GM23338 (cell line): ENCODE results near the gene ULBP2. TPM values are rescaled to one million over a fixed set of nuclear protein-coding genes. Genes with fewer than 3 reads are reported as not detected.

Source experiments
- EZH2 ChIP-seq: fragments of 200-600 bp; sonication (generic); IDR thresholded peaks from one replicate; pipeline ENCODE4 v1.8.0; 2017; ENCODE audit warnings: antibody characterized with exemption, mild to moderate bottlenecking, low read depth; ENCODE audit not compliant: unreplicated experiment
- NANOG ChIP-seq: IDR thresholded peaks from 2 replicates; pipeline ENCODE4 v1.6.1; 2016; ENCODE audit warnings: antibody characterized with exemption, borderline replicate concordance
- ZNF114 ChIP-seq: fragments of 250-450 bp; sonication (Bioruptor Pico); IDR thresholded peaks from 2 replicates; pipeline ENCODE4 v1.5.0; 2020; ENCODE audit warnings: mild to moderate bottlenecking, moderate library complexity
- ZNF331 ChIP-seq: fragments of 250-450 bp; sonication (Bioruptor Pico); IDR thresholded peaks from 2 replicates; pipeline ENCODE4 v1.5.0; 2020; ENCODE audit warnings: low read depth, mild to moderate bottlenecking, moderate library complexity
- polyA plus RNA-seq: library from polyadenylated mRNA; unstranded; fragments of >200 nt; fragmentation: Nextera tagmentation; extraction: Ambion mirVana; gene quantifications from 2 replicates; pipeline ENCODE4 v1.2.1, GENCODE V29; 2016
- total RNA-seq: library from RNA; depleted of rRNA; stranded (reverse); fragments of >200 nt; shearing (Covaris generic); gene quantifications from 2 replicates; pipeline ENCODE4 v1.2.3, GENCODE V29; 2014
- TF ChIP-seq, protein P1 (sequence below): fragments of 250-450 bp; sonication (Bioruptor Pico); IDR thresholded peaks from 2 replicates; pipeline ENCODE4 v1.5.0; 2020; ENCODE audit warnings: mild to moderate bottlenecking, moderate library complexity
- TF ChIP-seq, protein P2 (sequence below), 2 experiments: fragments of 200-600 bp in 1 of 2; sonication (generic) in 1 of 2; conservative IDR thresholded peaks; 2 replicates each; pipeline versions ENCODE4 v1.5.1 to v1.6.1; 2016 to 2017; ENCODE audit warnings: antibody characterized with exemption in 2 of 2, low read depth in 2 of 2, mild to moderate bottlenecking in 2 of 2, moderate library complexity in 1 of 2
- TF ChIP-seq, protein P3 (sequence below): IDR thresholded peaks from 2 replicates; pipeline ENCODE4 v1.6.1; 2016; ENCODE audit warnings: antibody characterized with exemption

The ULBP2 gene
- total and polyA plus RNA-seq, 2 experiments from 2014 or later, result not detected

DNA sequence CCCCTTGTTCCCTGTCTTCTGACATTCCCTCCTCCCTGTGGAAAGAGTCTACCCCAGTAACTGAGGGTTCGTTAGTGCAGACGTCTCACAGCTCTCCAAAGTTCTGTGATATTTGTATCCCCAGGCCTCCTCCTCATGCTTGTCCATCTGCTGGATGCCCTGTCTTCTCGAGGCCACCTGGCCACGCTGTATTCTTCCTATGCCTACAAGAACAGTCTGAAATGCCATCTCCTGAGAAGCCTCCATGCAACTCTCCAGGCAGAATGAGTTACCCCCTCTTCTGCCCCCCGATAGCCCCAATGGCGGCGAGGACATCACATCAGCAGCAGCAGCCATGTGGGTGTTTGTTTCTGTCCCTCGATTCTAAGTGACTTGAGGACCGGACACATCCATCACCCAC, 9.3 kb downstream of the ULBP2 start (continued):
- TF ChIP-seq, protein P1, sequence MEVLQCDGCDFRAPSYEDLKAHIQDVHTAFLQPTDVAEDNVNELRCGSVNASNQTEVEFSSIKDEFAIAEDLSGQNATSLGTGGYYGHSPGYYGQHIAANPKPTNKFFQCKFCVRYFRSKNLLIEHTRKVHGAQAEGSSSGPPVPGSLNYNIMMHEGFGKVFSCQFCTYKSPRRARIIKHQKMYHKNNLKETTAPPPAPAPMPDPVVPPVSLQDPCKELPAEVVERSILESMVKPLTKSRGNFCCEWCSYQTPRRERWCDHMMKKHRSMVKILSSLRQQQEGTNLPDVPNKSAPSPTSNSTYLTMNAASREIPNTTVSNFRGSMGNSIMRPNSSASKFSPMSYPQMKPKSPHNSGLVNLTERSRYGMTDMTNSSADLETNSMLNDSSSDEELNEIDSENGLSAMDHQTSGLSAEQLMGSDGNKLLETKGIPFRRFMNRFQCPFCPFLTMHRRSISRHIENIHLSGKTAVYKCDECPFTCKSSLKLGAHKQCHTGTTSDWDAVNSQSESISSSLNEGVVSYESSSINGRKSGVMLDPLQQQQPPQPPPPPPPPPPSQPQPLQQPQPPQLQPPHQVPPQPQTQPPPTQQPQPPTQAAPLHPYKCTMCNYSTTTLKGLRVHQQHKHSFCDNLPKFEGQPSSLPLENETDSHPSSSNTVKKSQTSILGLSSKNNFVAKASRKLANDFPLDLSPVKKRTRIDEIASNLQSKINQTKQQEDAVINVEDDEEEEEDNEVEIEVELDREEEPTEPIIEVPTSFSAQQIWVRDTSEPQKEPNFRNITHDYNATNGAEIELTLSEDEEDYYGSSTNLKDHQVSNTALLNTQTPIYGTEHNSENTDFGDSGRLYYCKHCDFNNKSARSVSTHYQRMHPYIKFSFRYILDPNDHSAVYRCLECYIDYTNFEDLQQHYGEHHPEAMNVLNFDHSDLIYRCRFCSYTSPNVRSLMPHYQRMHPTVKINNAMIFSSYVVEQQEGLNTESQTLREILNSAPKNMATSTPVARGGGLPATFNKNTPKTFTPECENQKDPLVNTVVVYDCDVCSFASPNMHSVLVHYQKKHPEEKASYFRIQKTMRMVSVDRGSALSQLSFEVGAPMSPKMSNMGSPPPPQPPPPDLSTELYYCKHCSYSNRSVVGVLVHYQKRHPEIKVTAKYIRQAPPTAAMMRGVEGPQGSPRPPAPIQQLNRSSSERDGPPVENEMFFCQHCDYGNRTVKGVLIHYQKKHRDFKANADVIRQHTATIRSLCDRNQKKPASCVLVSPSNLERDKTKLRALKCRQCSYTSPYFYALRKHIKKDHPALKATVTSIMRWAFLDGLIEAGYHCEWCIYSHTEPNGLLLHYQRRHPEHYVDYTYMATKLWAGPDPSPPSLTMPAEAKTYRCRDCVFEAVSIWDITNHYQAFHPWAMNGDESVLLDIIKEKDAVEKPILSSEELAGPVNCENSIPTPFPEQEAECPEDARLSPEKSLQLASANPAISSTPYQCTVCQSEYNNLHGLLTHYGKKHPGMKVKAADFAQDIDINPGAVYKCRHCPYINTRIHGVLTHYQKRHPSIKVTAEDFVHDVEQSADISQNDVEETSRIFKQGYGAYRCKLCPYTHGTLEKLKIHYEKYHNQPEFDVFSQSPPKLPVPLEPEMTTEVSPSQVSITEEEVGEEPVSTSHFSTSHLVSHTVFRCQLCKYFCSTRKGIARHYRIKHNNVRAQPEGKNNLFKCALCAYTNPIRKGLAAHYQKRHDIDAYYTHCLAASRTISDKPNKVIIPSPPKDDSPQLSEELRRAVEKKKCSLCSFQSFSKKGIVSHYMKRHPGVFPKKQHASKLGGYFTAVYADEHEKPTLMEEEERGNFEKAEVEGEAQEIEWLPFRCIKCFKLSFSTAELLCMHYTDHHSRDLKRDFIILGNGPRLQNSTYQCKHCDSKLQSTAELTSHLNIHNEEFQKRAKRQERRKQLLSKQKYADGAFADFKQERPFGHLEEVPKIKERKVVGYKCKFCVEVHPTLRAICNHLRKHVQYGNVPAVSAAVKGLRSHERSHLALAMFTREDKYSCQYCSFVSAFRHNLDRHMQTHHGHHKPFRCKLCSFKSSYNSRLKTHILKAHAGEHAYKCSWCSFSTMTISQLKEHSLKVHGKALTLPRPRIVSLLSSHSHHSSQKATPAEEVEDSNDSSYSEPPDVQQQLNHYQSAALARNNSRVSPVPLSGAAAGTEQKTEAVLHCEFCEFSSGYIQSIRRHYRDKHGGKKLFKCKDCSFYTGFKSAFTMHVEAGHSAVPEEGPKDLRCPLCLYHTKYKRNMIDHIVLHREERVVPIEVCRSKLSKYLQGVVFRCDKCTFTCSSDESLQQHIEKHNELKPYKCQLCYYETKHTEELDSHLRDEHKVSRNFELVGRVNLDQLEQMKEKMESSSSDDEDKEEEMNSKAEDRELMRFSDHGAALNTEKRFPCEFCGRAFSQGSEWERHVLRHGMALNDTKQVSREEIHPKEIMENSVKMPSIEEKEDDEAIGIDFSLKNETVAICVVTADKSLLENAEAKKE (CRISPR knock-in tag), result no peak
- TF ChIP-seq NANOG, result no peak
- TF ChIP-seq ZNF331 (CRISPR knock-in tag), result no peak
- no peak for TF ChIP-seq ZNF114 (CRISPR knock-in tag)
- TF ChIP-seq, protein P2, sequence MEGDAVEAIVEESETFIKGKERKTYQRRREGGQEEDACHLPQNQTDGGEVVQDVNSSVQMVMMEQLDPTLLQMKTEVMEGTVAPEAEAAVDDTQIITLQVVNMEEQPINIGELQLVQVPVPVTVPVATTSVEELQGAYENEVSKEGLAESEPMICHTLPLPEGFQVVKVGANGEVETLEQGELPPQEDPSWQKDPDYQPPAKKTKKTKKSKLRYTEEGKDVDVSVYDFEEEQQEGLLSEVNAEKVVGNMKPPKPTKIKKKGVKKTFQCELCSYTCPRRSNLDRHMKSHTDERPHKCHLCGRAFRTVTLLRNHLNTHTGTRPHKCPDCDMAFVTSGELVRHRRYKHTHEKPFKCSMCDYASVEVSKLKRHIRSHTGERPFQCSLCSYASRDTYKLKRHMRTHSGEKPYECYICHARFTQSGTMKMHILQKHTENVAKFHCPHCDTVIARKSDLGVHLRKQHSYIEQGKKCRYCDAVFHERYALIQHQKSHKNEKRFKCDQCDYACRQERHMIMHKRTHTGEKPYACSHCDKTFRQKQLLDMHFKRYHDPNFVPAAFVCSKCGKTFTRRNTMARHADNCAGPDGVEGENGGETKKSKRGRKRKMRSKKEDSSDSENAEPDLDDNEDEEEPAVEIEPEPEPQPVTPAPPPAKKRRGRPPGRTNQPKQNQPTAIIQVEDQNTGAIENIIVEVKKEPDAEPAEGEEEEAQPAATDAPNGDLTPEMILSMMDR (conservative IDR thresholded peaks at IDR 0.05; ENCODE audit: low read depth in 2 of 2), result no peak
- TF ChIP-seq EZH2, result no peak
- TF ChIP-seq, protein P3, sequence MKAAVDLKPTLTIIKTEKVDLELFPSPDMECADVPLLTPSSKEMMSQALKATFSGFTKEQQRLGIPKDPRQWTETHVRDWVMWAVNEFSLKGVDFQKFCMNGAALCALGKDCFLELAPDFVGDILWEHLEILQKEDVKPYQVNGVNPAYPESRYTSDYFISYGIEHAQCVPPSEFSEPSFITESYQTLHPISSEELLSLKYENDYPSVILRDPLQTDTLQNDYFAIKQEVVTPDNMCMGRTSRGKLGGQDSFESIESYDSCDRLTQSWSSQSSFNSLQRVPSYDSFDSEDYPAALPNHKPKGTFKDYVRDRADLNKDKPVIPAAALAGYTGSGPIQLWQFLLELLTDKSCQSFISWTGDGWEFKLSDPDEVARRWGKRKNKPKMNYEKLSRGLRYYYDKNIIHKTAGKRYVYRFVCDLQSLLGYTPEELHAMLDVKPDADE, result no peak
